Measurements from ENCODE around the gene VPS45.

DNA sequence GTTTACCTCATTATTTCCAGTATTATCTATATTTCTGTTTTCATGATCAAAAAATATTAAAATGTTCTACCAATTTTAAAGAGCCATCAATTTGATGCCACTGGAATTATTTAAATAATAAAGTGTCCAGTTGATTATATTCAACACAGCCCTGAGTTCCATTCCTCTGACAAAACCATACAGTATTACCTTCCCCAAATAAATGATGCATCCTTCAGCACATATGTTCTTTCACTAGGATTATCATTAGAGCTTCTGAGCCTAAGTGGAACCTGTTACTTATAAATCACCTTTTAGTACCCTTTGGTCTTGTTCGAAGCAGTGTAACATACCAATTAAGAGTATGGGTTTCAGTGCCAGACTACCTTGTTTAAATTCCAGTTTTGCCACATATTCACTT lies 64.8 kb downstream of the VPS45 start:
- TF ChIP-seq, protein P1, sequence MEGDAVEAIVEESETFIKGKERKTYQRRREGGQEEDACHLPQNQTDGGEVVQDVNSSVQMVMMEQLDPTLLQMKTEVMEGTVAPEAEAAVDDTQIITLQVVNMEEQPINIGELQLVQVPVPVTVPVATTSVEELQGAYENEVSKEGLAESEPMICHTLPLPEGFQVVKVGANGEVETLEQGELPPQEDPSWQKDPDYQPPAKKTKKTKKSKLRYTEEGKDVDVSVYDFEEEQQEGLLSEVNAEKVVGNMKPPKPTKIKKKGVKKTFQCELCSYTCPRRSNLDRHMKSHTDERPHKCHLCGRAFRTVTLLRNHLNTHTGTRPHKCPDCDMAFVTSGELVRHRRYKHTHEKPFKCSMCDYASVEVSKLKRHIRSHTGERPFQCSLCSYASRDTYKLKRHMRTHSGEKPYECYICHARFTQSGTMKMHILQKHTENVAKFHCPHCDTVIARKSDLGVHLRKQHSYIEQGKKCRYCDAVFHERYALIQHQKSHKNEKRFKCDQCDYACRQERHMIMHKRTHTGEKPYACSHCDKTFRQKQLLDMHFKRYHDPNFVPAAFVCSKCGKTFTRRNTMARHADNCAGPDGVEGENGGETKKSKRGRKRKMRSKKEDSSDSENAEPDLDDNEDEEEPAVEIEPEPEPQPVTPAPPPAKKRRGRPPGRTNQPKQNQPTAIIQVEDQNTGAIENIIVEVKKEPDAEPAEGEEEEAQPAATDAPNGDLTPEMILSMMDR (IDR thresholded peaks at IDR 0.05), result no peak
- no peak for TF ChIP-seq POLR2A (IDR thresholded peaks at IDR 0.05)

Data from transverse colon (tissue), 3 donors.